GM23338 (cell line): Measurements from ENCODE around the gene EVI5L. TPM values are rescaled to one million over a fixed set of nuclear protein-coding genes. Genes with fewer than 3 reads are reported as not detected.

Experiments
- ATAC-seq: fragments of 200-7000 bp; cut with Tn5 transposase; 3 replicates; pipeline ENCODE4 v1.9.1; 2020
- DNase-seq: peaks from one replicate; pipeline ENCODE4 v3.0.0-alpha.2; 2015; ENCODE audit warnings: low spot score
- H2AFZ ChIP-seq: fragments of 200-600 bp; sonication (generic); 2 replicates; pipeline ENCODE4 v1.8.0; 2016; ENCODE audit warnings: antibody characterized with exemption, mild to moderate bottlenecking, moderate library complexity
- H3F3A ChIP-seq: fragments of 200-600 bp; sonication (generic); replicated peaks from 2 replicates; pipeline ENCODE4 v1.8.0; 2017; ENCODE audit warnings: antibody characterized with exemption, mixed run types, low read depth
- H3K27ac ChIP-seq: fragments of 200-600 bp; sonication (generic); 2 replicates; pipeline ENCODE4 v1.6.1; 2016; ENCODE audit warnings: low read depth
- H3K27me3 ChIP-seq: fragments of 200-600 bp; sonication (generic); 2 replicates; pipeline ENCODE4 v1.8.0; 2016; ENCODE audit warnings: mild to moderate bottlenecking, mixed run types, moderate library complexity; ENCODE audit not compliant: insufficient read depth
- H3K36me3 ChIP-seq: fragments of 200-600 bp; sonication (generic); 2 replicates; pipeline ENCODE4 v1.8.0; 2016; ENCODE audit warnings: mild to moderate bottlenecking; ENCODE audit not compliant: insufficient read depth
- H3K4me1 ChIP-seq: fragments of 200-600 bp; sonication (generic); 2 replicates; pipeline ENCODE4 v1.8.0; 2016; ENCODE audit warnings: mild to moderate bottlenecking, moderate library complexity; ENCODE audit not compliant: insufficient read depth
- H3K4me2 ChIP-seq: fragments of 200-600 bp; sonication (generic); 2 replicates; pipeline ENCODE4 v1.7.1; 2017; ENCODE audit warnings: mixed run types
- H3K4me3 ChIP-seq: fragments of 200-600 bp; sonication (generic); 2 replicates; pipeline ENCODE4 v1.6.1; 2016; ENCODE audit warnings: mixed run types
- H3K79me2 ChIP-seq: fragments of 200-600 bp; sonication (generic); replicated peaks from 2 replicates; pipeline ENCODE4 v1.8.0; 2017; ENCODE audit warnings: mild to moderate bottlenecking; ENCODE audit not compliant: insufficient read depth
- H3K9me2 ChIP-seq: fragments of 200-600 bp; sonication (generic); 2 replicates; pipeline ENCODE4 v1.8.0; 2017; ENCODE audit not compliant: insufficient read depth
- H4K20me1 ChIP-seq: fragments of 200-600 bp; sonication (generic); replicated peaks from 2 replicates; pipeline ENCODE4 v1.8.0; 2017; ENCODE audit warnings: mild to moderate bottlenecking; ENCODE audit not compliant: insufficient read depth
- H3K27ac Mint-ChIP-seq: 2 replicates; pipeline ENCODE4 v1.8.0; 2020; ENCODE audit warnings: inconsistent platforms, mild to moderate bottlenecking, moderate library complexity, mixed read lengths
- H3K27me3 Mint-ChIP-seq: 3 replicates; pipeline ENCODE4 v1.8.0; 2022; ENCODE audit warnings: low read depth, mild to moderate bottlenecking, moderate library complexity, mixed read lengths, inconsistent platforms; ENCODE audit not compliant: insufficient read depth, poor library complexity
- H3K36me3 Mint-ChIP-seq: 3 replicates; pipeline ENCODE4 v1.8.0; 2021; ENCODE audit warnings: low read depth, mild to moderate bottlenecking, inconsistent platforms, moderate library complexity, mixed read lengths
- H3K4me1 Mint-ChIP-seq: 3 replicates; pipeline ENCODE4 v1.8.0; 2020; ENCODE audit warnings: mild to moderate bottlenecking, inconsistent platforms, mixed read lengths
- H3K4me3 Mint-ChIP-seq: 3 replicates; pipeline ENCODE4 v1.8.0; 2021; ENCODE audit warnings: moderate library complexity, mild to moderate bottlenecking, inconsistent platforms, mixed read lengths
- H3K9me3 Mint-ChIP-seq: 3 replicates; pipeline ENCODE4 v1.8.0; 2020; ENCODE audit warnings: moderate library complexity, mild to moderate bottlenecking, inconsistent platforms, mixed read lengths
- CREB1 ChIP-seq: fragments of 250-450 bp; sonication (Bioruptor Pico); IDR thresholded peaks from 2 replicates; pipeline ENCODE4 v1.5.0; 2020; ENCODE audit warnings: low read depth, mild to moderate bottlenecking, moderate library complexity
- CTCF ChIP-seq, 2 experiments: fragments of 200-600 bp in 1 of 2; sonication (generic) in 1 of 2; conservative IDR thresholded peaks; 2 replicates each; pipeline versions ENCODE4 v1.5.1 to v1.6.1; 2016 to 2017; ENCODE audit warnings: antibody characterized with exemption in 2 of 2, low read depth in 2 of 2, mild to moderate bottlenecking in 2 of 2, moderate library complexity in 1 of 2
- EZH2 ChIP-seq: fragments of 200-600 bp; sonication (generic); IDR thresholded peaks from one replicate; pipeline ENCODE4 v1.8.0; 2017; ENCODE audit warnings: antibody characterized with exemption, mild to moderate bottlenecking, low read depth; ENCODE audit not compliant: unreplicated experiment
- EZH2phosphoT487 ChIP-seq: fragments of 200-600 bp; sonication (generic); IDR thresholded peaks from one replicate; pipeline ENCODE4 v1.8.1; 2018; ENCODE audit warnings: antibody characterized with exemption; ENCODE audit not compliant: unreplicated experiment
- JUNB ChIP-seq: IDR thresholded peaks from one replicate; pipeline ENCODE4 v1.6.1; 2016; ENCODE audit warnings: antibody characterized with exemption; ENCODE audit not compliant: unreplicated experiment
- NANOG ChIP-seq: IDR thresholded peaks from 2 replicates; pipeline ENCODE4 v1.6.1; 2016; ENCODE audit warnings: antibody characterized with exemption, borderline replicate concordance
- POLR2AphosphoS5 ChIP-seq: IDR thresholded peaks from 2 replicates; pipeline ENCODE4 v1.6.1; 2016; ENCODE audit warnings: antibody characterized with exemption, low read depth
- REST ChIP-seq: IDR thresholded peaks from one replicate; pipeline ENCODE4 v1.6.1; 2018; ENCODE audit warnings: antibody characterized with exemption; ENCODE audit not compliant: unreplicated experiment
- STAT1 ChIP-seq: IDR thresholded peaks from one replicate; pipeline ENCODE4 v1.6.1; 2016; ENCODE audit warnings: antibody characterized with exemption; ENCODE audit not compliant: unreplicated experiment
- ZNF114 ChIP-seq: fragments of 250-450 bp; sonication (Bioruptor Pico); IDR thresholded peaks from 2 replicates; pipeline ENCODE4 v1.5.0; 2020; ENCODE audit warnings: mild to moderate bottlenecking, moderate library complexity
- ZNF331 ChIP-seq: fragments of 250-450 bp; sonication (Bioruptor Pico); IDR thresholded peaks from 2 replicates; pipeline ENCODE4 v1.5.0; 2020; ENCODE audit warnings: low read depth, mild to moderate bottlenecking, moderate library complexity
- ZNF462 ChIP-seq: fragments of 250-450 bp; sonication (Bioruptor Pico); IDR thresholded peaks from 2 replicates; pipeline ENCODE4 v1.5.0; 2020; ENCODE audit warnings: mild to moderate bottlenecking, moderate library complexity
- polyA plus RNA-seq: library from polyadenylated mRNA; unstranded; fragments of >200 nt; fragmentation: Nextera tagmentation; extraction: Ambion mirVana; gene quantifications from 2 replicates; pipeline ENCODE4 v1.2.1, GENCODE V29; 2016
- total RNA-seq: library from RNA; depleted of rRNA; stranded (reverse); fragments of >200 nt; shearing (Covaris generic); gene quantifications from 2 replicates; pipeline ENCODE4 v1.2.3, GENCODE V29; 2014
- TF ChIP-seq, protein P1 (sequence below): IDR thresholded peaks from 2 replicates; pipeline ENCODE4 v1.6.1; 2016; ENCODE audit warnings: antibody characterized with exemption

Gene EVI5L
- total and polyA plus RNA-seq, 2 experiments from 2014 or later = 4.5 to 16.2 TPM

DNA sequence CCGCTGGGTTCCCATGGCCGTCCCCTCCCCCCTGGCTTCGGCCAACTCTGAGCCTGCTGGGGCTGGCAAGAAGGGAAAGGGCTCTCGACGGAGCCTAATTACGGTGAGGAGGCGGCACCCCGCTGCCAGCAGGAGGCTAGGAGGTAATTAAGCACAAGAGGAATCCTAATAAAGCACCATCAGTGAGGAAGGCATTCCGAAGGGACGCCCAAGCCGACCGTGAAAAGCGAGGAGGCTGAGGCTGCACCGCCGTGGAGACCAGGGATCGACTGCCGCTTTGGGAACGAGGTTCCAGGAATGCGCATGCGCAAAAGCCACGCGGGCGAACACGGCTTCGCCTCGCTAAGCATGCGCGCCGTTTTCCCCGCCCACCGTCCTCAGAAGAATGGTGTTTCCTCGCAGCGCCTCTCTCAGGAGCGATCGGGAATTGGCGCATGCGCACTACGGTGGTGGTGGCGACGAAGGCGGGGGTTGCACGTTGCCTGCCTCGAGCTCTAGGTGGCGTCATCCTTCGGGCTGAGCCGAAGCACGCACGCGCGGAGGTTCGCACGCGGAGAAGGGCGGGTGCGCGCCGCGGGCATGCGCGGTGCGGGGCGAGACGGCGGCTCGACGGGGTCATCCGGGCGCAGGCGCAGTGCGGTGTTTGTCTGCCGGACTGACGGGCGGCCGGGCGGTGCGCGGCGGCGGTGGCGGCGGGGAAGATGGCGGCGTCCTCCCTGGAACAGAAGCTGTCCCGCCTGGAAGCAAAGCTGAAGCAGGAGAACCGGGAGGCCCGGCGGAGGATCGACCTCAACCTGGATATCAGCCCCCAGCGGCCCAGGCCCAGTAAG is 73.4 kb downstream of the EVI5L start, which contains the start of gene MAP2K7:
Gene MAP2K7 (plus strand): TSS at position 634 of the 830 bp plus-strand sequence. CDS start 68 bp downstream, at position 702.
- Histone ChIP-seq H3K4me3 (peak within 1 kb of the TSS; percentile 91), H3K79me2 (peaks cover 32% of the 10 kb centered on the region), H3K4me1 (peaks cover 11% of the 10 kb centered on the region), H2AFZ (peak within 1 kb of the TSS; percentile 95; the same call in 1 of the 2 replicates), H4K20me1 (no peaks in the 10 kb centered on the region; the same call in 1 of the 2 replicates), H3F3A (peaks cover 8% of the 10 kb centered on the region; the same call in 1 of the 2 replicates), H3K27ac (peak within 1 kb of the TSS; percentile 94), H3K4me2 (peak within 1 kb of the TSS; percentile 89), H3K9me2 (no peaks in the 10 kb centered on the region), H3K36me3 (no peaks in the 10 kb centered on the region; the same call in 1 of the 2 replicates), H3K27me3 (no peaks in the 10 kb centered on the region)
- DNase-seq = peak; percentile 100
- peak within 1 kb of the TSS; percentile 97 for H3K27ac Mint-ChIP-seq
- peak within 1 kb of the TSS; percentile 91 for H3K4me3 Mint-ChIP-seq
- peaks cover 6% of the 10 kb centered on the region; the same call in 1 of the 3 replicates for H3K9me3 Mint-ChIP-seq
- peak; percentile 75 for ATAC-seq
- peaks cover 19% of the 10 kb centered on the region for H3K4me1 Mint-ChIP-seq
- H3K27me3 Mint-ChIP-seq = peaks cover 29% of the 10 kb centered on the region
- peaks cover 17% of the 10 kb centered on the region; the same call in 2 of the 3 replicates for H3K36me3 Mint-ChIP-seq
- TF ChIP-seq ZNF114 (no peak), REST (no peak), ZNF331 (no peak), EZH2phosphoT487 (no peak), ZNF462 (CRISPR knock-in tag) (no peak), EZH2 (no peak), STAT1 (no peak), CTCF (conservative IDR thresholded peaks at IDR 0.05; ENCODE audit: low read depth in 2 of 2) (peak; percentile 51 to 91), JUNB (no peak), NANOG (no peak), CREB1 (peak; percentile 63; the same call in 1 of the 2 replicates), POLR2AphosphoS5 (peak; percentile 99)
- TF ChIP-seq, protein P1, sequence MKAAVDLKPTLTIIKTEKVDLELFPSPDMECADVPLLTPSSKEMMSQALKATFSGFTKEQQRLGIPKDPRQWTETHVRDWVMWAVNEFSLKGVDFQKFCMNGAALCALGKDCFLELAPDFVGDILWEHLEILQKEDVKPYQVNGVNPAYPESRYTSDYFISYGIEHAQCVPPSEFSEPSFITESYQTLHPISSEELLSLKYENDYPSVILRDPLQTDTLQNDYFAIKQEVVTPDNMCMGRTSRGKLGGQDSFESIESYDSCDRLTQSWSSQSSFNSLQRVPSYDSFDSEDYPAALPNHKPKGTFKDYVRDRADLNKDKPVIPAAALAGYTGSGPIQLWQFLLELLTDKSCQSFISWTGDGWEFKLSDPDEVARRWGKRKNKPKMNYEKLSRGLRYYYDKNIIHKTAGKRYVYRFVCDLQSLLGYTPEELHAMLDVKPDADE = 0 out of 2 replicates have a peak, but pooled peaks have one; percentile 10
